Measurements from ENCODE around the gene PCARE. TPM values are rescaled to one million over a fixed set of nuclear protein-coding genes. Genes with fewer than 3 reads are reported as not detected.

The PCARE gene
- total RNA-seq, 1 experiment from 2014 or later: not detected

Other genes with a start within 250 kb of the PCARE start
- gene TRMT61B, start 204.2 kb downstream of the PCARE start, total RNA-seq (2014; rRNA removed; shearing (Covaris generic)): 14.5 and 29.2 TPM in 2 replicates
- gene WDR43, start 179.9 kb downstream of the PCARE start, total RNA-seq (2014; rRNA removed; shearing (Covaris generic)): 42.5 and 49.0 TPM in 2 replicates
- gene TOGARAM2, start 93.2 kb downstream of the PCARE start, total RNA-seq (2014; rRNA removed; shearing (Covaris generic)): 0.29 TPM in 1 of 2 replicates, not detected in the other
- gene CLIP4, start 40.9 kb upstream of the PCARE start, total RNA-seq (2014; rRNA removed; shearing (Covaris generic)): 38.0 and 40.3 TPM in 2 replicates

Measured in RPMI7951 (cell line).